GM10266 (cell line): ENCODE results near the gene ATP6V1E1.

Experiments
- DNase-seq: peaks from one replicate; pipeline ENCODE4 v3.0.0; 2012; ENCODE audit errors: extremely low spot score
- TF ChIP-seq, protein P1 (sequence below): IDR thresholded peaks from 2 replicates; pipeline ENCODE4 v1.5.1; 2012; ENCODE audit warnings: mild to moderate bottlenecking, low read depth; ENCODE audit not compliant: control insufficient read depth, insufficient read depth; ENCODE audit errors: missing control alignments

The ATP6V1E1 gene

DNA sequence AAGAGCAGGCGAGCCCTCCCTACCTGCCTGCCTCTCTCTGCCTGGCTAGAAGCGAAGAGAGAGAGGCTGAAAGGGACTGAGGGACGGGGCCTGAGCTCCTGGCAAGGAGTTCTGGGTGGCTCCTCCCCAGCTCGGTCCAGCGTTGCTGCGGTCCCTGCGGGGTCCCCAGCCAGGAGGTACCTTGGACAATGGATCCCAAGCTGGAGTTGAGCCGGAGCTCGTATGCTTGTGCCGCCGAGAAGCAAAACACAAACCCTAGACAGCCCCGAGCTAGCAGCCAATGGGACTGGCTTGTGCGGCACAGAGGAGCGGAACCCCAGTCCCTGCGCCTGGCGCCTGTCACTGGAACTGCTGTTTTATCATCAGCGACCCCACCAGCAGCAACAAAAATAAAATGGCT lies 46.9 kb downstream of the ATP6V1E1 start:
- DNase-seq, result no peak
- TF ChIP-seq, protein P1, sequence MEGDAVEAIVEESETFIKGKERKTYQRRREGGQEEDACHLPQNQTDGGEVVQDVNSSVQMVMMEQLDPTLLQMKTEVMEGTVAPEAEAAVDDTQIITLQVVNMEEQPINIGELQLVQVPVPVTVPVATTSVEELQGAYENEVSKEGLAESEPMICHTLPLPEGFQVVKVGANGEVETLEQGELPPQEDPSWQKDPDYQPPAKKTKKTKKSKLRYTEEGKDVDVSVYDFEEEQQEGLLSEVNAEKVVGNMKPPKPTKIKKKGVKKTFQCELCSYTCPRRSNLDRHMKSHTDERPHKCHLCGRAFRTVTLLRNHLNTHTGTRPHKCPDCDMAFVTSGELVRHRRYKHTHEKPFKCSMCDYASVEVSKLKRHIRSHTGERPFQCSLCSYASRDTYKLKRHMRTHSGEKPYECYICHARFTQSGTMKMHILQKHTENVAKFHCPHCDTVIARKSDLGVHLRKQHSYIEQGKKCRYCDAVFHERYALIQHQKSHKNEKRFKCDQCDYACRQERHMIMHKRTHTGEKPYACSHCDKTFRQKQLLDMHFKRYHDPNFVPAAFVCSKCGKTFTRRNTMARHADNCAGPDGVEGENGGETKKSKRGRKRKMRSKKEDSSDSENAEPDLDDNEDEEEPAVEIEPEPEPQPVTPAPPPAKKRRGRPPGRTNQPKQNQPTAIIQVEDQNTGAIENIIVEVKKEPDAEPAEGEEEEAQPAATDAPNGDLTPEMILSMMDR, result no peak

DNA sequence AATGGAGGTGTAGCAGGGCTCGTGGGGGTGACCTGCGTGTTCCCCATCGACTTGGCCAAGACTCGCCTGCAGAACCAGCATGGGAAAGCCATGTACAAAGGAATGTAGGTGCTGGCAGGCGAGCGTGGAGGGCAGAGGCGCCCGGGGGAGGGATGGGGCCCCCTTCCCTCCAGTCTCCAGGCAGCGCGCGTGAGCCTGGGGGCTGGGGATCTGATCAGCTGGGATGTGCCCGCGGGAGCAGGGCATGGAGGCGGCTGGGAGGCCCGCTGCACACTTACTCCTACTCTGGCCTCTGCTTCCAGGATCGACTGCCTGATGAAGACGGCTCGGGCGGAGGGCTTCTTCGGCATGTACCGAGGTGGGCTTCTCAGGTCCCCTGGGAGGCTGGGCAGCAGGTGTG lies 47.5 kb downstream of the ATP6V1E1 start:
- DNase-seq, result no peak
- TF ChIP-seq, protein P1, result no peak

DNA sequence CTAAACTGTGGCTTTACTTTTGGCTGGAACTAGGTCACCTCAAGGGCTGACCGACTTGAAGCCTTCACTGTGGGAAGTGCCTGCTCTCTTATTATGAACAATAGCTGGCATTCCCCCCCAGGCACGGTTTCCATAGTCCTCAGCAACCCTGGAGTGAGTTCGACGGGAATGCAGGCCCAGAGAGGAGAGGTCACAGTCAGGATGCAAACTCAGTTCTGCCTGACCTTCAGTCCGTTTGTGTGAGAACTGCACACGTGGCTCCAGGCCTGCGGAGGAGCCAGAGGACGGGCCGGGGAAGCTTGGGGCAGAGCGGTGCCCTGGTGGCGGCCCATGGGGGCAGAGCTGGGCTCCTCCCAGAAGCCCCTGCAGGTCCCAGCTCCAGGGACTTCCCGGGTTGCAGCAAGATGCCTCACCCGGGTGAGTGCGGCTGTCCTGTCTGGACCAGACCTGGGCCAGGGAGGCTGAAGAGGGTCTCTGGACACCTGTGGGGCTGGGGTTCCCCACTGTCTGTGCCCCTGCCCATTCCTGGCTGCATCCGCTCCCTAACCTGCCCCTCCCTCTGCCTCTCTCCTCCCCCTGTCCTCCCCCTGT lies 48.0 kb downstream of the ATP6V1E1 start:
- TF ChIP-seq, protein P1, result no peak
- no peak for DNase-seq

DNA sequence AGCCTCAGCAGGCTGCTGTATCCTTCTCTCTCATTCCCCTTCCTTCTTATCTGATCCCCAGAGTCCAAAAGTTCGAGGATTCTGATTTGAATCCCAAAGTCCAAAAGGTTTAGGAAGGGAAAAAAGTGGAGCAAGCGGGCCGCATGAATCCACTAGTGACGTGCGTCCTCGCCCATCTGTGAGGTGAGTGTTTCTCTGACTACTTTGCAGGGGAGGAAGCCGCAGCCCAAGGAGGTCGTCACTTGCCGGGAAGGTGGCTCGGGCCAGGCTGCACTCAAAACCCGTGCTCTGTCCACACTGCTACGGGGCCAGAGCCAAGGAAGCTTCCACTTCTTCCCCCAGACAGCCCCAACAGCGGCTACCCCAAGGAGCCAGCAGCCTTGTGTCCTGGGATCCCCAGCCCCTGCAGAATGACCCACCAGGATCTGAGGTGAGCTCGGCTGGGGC lies 49.0 kb downstream of the ATP6V1E1 start:
- TF ChIP-seq, protein P1, result no peak
- no peak for DNase-seq

DNA sequence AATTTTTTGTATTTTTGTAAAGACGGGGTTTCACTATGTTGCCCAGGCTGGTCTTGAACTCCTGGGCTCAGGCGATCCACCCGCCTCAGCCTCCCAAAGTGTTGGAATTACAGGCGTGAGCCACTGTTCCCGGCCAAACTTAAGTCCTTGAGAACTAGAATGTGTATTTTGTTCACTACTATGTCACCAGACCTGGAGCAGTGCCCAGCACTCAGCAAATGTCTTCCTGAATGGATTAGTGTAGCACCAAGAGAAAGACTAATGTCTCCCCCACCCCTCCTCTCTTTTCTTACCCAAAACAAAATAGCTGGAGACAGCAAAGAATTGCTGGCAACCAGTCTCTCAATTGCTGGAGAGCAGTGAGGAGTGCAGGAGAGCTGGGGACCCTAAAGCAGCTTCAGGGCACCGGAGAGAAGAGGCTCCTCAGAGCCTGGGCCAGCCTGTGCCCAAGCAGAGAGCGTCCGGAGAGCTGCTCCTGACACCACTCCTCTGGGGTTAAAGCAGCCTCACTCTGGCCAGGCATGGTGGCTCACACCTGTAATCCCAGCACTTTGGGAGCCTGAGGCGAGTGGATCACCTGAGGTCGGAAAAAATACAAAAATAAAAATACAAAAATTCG lies 50.3 kb downstream of the ATP6V1E1 start:
- TF ChIP-seq, protein P1, result no peak
- DNase-seq, result no peak

DNA sequence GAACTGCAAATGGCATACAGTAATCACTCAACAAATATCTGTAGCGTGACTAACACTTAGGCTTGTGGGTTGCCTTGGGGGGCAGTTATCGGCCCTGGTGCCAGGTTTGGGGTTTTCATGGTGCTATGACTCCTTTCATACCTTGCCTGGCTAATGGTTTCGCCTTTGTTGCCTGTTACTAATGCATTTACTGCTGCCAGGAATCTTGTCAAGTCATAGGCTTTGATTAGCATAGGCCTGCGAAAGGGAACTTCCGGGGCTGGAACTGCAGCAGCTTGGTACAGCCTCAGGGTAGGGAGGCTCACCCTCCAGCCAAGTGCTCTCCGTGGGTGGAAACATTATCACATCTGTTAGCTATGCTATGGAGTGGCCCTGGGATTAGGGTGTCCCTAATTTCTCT lies 52.1 kb downstream of the ATP6V1E1 start:
- TF ChIP-seq, protein P1, result no peak

DNA sequence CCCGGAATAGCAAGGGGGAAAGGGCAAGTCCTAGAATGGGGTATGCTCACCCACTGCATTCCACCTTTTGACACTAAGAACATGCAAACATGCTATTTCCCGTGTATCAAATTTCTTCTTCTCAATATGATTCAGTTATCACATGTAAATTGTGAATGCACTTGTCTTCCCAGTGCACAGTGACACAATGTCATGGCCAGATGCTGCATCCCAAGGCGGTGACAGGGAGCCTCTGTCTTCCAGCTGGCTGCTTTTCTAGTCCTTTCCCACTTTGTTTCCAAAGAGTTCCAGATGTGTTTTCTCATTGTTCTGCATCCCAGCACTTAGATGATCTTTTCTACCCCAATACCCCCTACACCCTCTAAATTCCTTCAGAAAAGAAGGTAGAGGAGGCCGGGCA lies 52.9 kb downstream of the ATP6V1E1 start:
- no peak for DNase-seq
- TF ChIP-seq, protein P1, result no peak

More for the DNA sequence above, 52.1 kb downstream of the ATP6V1E1 start:
- DNase-seq, result no peak
